HEK293 (cell line): Measurements from ENCODE around the gene FOXO1.
A peak's percentile ranks its signal among the peaks of the same experiment; 100 is the strongest.

Source experiments
- AEBP2 ChIP-seq: fragments of 450-650 bp; formaldehyde crosslinking; IDR thresholded peaks from 2 replicates; pipeline ENCODE4 v1.5.1; 2016; ENCODE audit warnings: missing biosample characterization, missing genetic modification characterization, borderline replicate concordance
- CTCF ChIP-seq: fragments of 450-650 bp; formaldehyde crosslinking; IDR thresholded peaks from 2 replicates; pipeline ENCODE4 v1.5.1; 2016; ENCODE audit warnings: missing biosample characterization, missing genetic modification characterization
- GLI2 ChIP-seq: fragments of 450-650 bp; formaldehyde crosslinking; IDR thresholded peaks from 2 replicates; pipeline ENCODE4; 2017; ENCODE audit warnings: missing biosample characterization, missing genetic modification characterization, low read depth, borderline replicate concordance
- GLI4 ChIP-seq: fragments of 450-650 bp; formaldehyde crosslinking; IDR thresholded peaks from 2 replicates; pipeline ENCODE4 v1.5.1; 2016; ENCODE audit warnings: missing biosample characterization, missing genetic modification characterization
- HOXD13 ChIP-seq: sonication (generic); formaldehyde crosslinking; IDR thresholded peaks from 2 replicates; pipeline ENCODE4 v1.8.0; 2022; ENCODE audit warnings: missing genetic modification reagents, borderline replicate concordance
- KLF9 ChIP-seq: fragments of 450-650 bp; formaldehyde crosslinking; IDR thresholded peaks from 2 replicates; pipeline ENCODE4 v1.5.1; 2016; ENCODE audit warnings: missing biosample characterization, missing genetic modification characterization, low read depth
- PATZ1 ChIP-seq: fragments of 450-650 bp; formaldehyde crosslinking; IDR thresholded peaks from 2 replicates; pipeline ENCODE4 v1.5.1; 2016; ENCODE audit warnings: missing biosample characterization, missing genetic modification characterization
- PRDM6 ChIP-seq: fragments of 450-650 bp; formaldehyde crosslinking; IDR thresholded peaks from 2 replicates; pipeline ENCODE4 v1.5.1; 2017; ENCODE audit warnings: missing biosample characterization, missing genetic modification characterization
- SP7 ChIP-seq: fragments of 450-650 bp; formaldehyde crosslinking; IDR thresholded peaks from 2 replicates; pipeline ENCODE4 v1.5.1; 2016; ENCODE audit warnings: missing biosample characterization, missing genetic modification characterization
- YY1 ChIP-seq: fragments of 450-650 bp; formaldehyde crosslinking; IDR thresholded peaks from 2 replicates; pipeline ENCODE4 v1.5.1; 2018; ENCODE audit warnings: missing biosample characterization, missing genetic modification characterization
- ZBTB21 ChIP-seq: fragments of 450-650 bp; formaldehyde crosslinking; IDR thresholded peaks from 2 replicates; pipeline ENCODE4 v1.5.1; 2017; ENCODE audit warnings: missing biosample characterization, missing genetic modification characterization
- ZBTB26 ChIP-seq: fragments of 450-650 bp; formaldehyde crosslinking; optimal IDR thresholded peaks from 2 replicates; pipeline ENCODE3; 2016; ENCODE audit warnings: missing biosample characterization, mild to moderate bottlenecking, missing genetic modification characterization
- ZBTB49 ChIP-seq: fragments of 450-650 bp; formaldehyde crosslinking; IDR thresholded peaks from 2 replicates; pipeline ENCODE4 v1.5.1; 2016; ENCODE audit warnings: missing biosample characterization, missing genetic modification characterization, low read depth
- ZFP37 ChIP-seq: fragments of 450-650 bp; formaldehyde crosslinking; IDR thresholded peaks from 2 replicates; pipeline ENCODE4 v1.5.1; 2016; ENCODE audit warnings: missing biosample characterization, missing genetic modification characterization
- ZFP69B ChIP-seq: fragments of 450-650 bp; formaldehyde crosslinking; IDR thresholded peaks from 2 replicates; pipeline ENCODE4 v1.5.1; 2016; ENCODE audit warnings: missing biosample characterization, missing genetic modification characterization
- ZNF184 ChIP-seq: fragments of 450-650 bp; IDR thresholded peaks from 2 replicates; pipeline ENCODE4 v1.5.1; 2018; ENCODE audit warnings: missing biosample characterization, mild to moderate bottlenecking, missing genetic modification characterization
- ZNF2 ChIP-seq: fragments of 450-650 bp; formaldehyde crosslinking; IDR thresholded peaks from 2 replicates; pipeline ENCODE4 v1.5.1; 2016; ENCODE audit warnings: missing biosample characterization, missing genetic modification characterization
- ZNF221 ChIP-seq: fragments of 450-650 bp; formaldehyde crosslinking; IDR thresholded peaks from 2 replicates; pipeline ENCODE4 v1.5.1; 2017; ENCODE audit warnings: missing biosample characterization, missing genetic modification characterization, borderline replicate concordance
- ZNF23 ChIP-seq: fragments of 450-650 bp; formaldehyde crosslinking; IDR thresholded peaks from 2 replicates; pipeline ENCODE4 v1.5.1; 2016; ENCODE audit warnings: missing biosample characterization, missing genetic modification characterization, borderline replicate concordance
- ZNF274 ChIP-seq, 2 experiments: fragments of 200-500 bp in 1 of 2; fragments of 450-650 bp in 1 of 2; sonication (Bioruptor generic) in 1 of 2; formaldehyde crosslinking in 1 of 2; IDR thresholded peaks; 2 replicates each; pipeline versions ENCODE4 v1.5.1 to v1.6.1; 2014 to 2016; ENCODE audit warnings: borderline replicate concordance in 1 of 2, inconsistent platforms in 1 of 2, low read length in 1 of 2, missing biosample characterization in 1 of 2, missing genetic modification characterization in 1 of 2
- ZNF398 ChIP-seq: fragments of 450-650 bp; formaldehyde crosslinking; IDR thresholded peaks from 2 replicates; pipeline ENCODE4 v1.5.1; 2017; ENCODE audit warnings: missing biosample characterization, missing genetic modification characterization
- ZNF670 ChIP-seq: fragments of 450-650 bp; formaldehyde crosslinking; IDR thresholded peaks from 2 replicates; pipeline ENCODE4 v1.5.1; 2016; ENCODE audit warnings: missing biosample characterization, missing genetic modification characterization, low read depth
- ZNF701 ChIP-seq: fragments of 450-650 bp; formaldehyde crosslinking; IDR thresholded peaks from 2 replicates; pipeline ENCODE4 v1.5.1; 2016; ENCODE audit warnings: missing biosample characterization, missing genetic modification characterization
- ZNF777 ChIP-seq: fragments of 450-650 bp; formaldehyde crosslinking; IDR thresholded peaks from 2 replicates; pipeline ENCODE4 v1.5.1; 2017; ENCODE audit warnings: missing biosample characterization, missing genetic modification characterization, borderline replicate concordance

The FOXO1 gene

GRCh38 chr13:40666045-40666932, at the start of gene FOXO1 (continued):
- TF ChIP-seq PRDM6 (tag by site-specific recombination) (no peak), ZFP37 (tag by site-specific recombination) (peak; percentile 56; the same call in 1 of the 2 replicates), HOXD13 (no peak), ZNF221 (tag by site-specific recombination) (no peak), ZNF274 (IDR thresholded peaks at IDR 0.05; ENCODE audit: low read length) (no peak), ZNF274 (tag by site-specific recombination; IDR thresholded peaks at IDR 0.05; ENCODE audit: borderline replicate concordance) (no peak), KLF9 (tag by site-specific recombination) (peak; percentile 54), ZNF670 (tag by site-specific recombination) (no peak), ZBTB26 (tag by site-specific recombination) (peak; percentile 44), YY1 (tag by site-specific recombination) (peak; percentile 25; the same call in 1 of the 2 replicates), ZNF398 (tag by site-specific recombination) (peak; percentile 93), SP7 (tag by site-specific recombination) (peak; percentile 23), CTCF (peak; percentile 15; the same call in 1 of the 2 replicates), PATZ1 (tag by site-specific recombination) (peak; percentile 70), ZNF701 (tag by site-specific recombination) (peak; percentile 50; the same call in 1 of the 2 replicates), ZNF184 (tag by site-specific recombination) (no peak), ZBTB49 (tag by site-specific recombination) (no peak), AEBP2 (no peak), GLI2 (tag by site-specific recombination) (no peak), ZFP69B (tag by site-specific recombination) (0 out of 2 replicates have a peak, but pooled peaks have one; percentile 51), GLI4 (tag by site-specific recombination) (peak; percentile 44; the same call in 1 of the 2 replicates), ZNF2 (peak; percentile 38; the same call in 1 of the 2 replicates), ZBTB21 (no peak), ZNF777 (tag by site-specific recombination) (peak; percentile 88; the same call in 1 of the 2 replicates), ZNF23 (no peak)
